H1 (cell line): ENCODE measurements around the gene NUDT9.

Experiments used
- BACH1 ChIP-seq: IDR thresholded peaks from 2 replicates; pipeline ENCODE4 v1.6.1; 2012; ENCODE audit warnings: low read length, improper control_type of control experiment
- CTCF ChIP-seq, 3 experiments: IDR thresholded peaks; 1 replicate in 2 of 3; 2 replicates in 1 of 3; pipeline versions ENCODE4 v1.5.1 to v1.6.1; 2011; ENCODE audit warnings: low read length in 3 of 3, mild to moderate bottlenecking in 3 of 3, inconsistent platforms in 2 of 3, low read depth in 1 of 3, moderate library complexity in 1 of 3; ENCODE audit not compliant: insufficient read depth in 1 of 3; ENCODE audit errors: control extremely low read depth in 1 of 3
- E2F6 ChIP-seq: IDR thresholded peaks from 2 replicates; pipeline ENCODE4 v1.6.1; 2012; ENCODE audit warnings: inconsistent platforms
- EP300 ChIP-seq, 2 experiments: IDR thresholded peaks; 1 replicate in 1 of 2; 2 replicates in 1 of 2; pipeline ENCODE4 v1.6.1; 2011 to 2012; ENCODE audit warnings: low read depth in 2 of 2, low read length in 2 of 2, mild to moderate bottlenecking in 2 of 2, borderline replicate concordance in 1 of 2, inconsistent platforms in 1 of 2, moderate library complexity in 1 of 2
- EZH2 ChIP-seq: fragments of 200-600 bp; sonication (generic); IDR thresholded peaks from 2 replicates; pipeline ENCODE4 v1.7.1; 2012; ENCODE audit warnings: low read depth, mild to moderate bottlenecking, moderate library complexity, low read length, inconsistent platforms; ENCODE audit not compliant: severe bottlenecking
- MAX ChIP-seq: IDR thresholded peaks from 2 replicates; pipeline ENCODE4 v1.6.1; 2012; ENCODE audit warnings: inconsistent platforms
- NRF1 ChIP-seq: IDR thresholded peaks from 2 replicates; pipeline ENCODE4 v1.6.1; 2011; ENCODE audit warnings: mild to moderate bottlenecking, low read depth, low read length, improper control_type of control experiment
- POLR2A ChIP-seq, 2 experiments: IDR thresholded peaks; 1 replicate in 1 of 2; 2 replicates in 1 of 2; pipeline ENCODE4 v1.6.1; 2011; ENCODE audit warnings: low read depth in 2 of 2, low read length in 2 of 2, mild to moderate bottlenecking in 2 of 2; ENCODE audit errors: control extremely low read depth in 1 of 2
- POLR2AphosphoS5 ChIP-seq: IDR thresholded peaks from 2 replicates; pipeline ENCODE4 v1.6.1; 2011; ENCODE audit warnings: low read depth, low read length
- RFX5 ChIP-seq: IDR thresholded peaks from 2 replicates; pipeline ENCODE4 v1.6.1; 2011; ENCODE audit warnings: low read depth, low read length, improper control_type of control experiment, borderline replicate concordance
- SP2 ChIP-seq: IDR thresholded peaks from 2 replicates; pipeline ENCODE4 v1.6.1; 2012; ENCODE audit warnings: mild to moderate bottlenecking, low read length, inconsistent platforms
- SRF ChIP-seq: IDR thresholded peaks from 2 replicates; pipeline ENCODE4 v1.6.1; 2011; ENCODE audit warnings: mild to moderate bottlenecking, low read depth, low read length, moderate library complexity

GRCh38 chr4:87430038-87430437 is 7.7 kb downstream of the NUDT9 start:
- no peak for TF ChIP-seq CTCF (IDR thresholded peaks at IDR 0.05; ENCODE audit: control extremely low read depth in 1 of 3, insufficient read depth in 1 of 3, low read depth in 1 of 3, low read length in 3 of 3)
- TF ChIP-seq POLR2A (IDR thresholded peaks at IDR 0.05; ENCODE audit: control extremely low read depth in 1 of 2, low read depth in 2 of 2, low read length in 2 of 2), result no peak
- TF ChIP-seq SRF, result no peak
- no peak for TF ChIP-seq RFX5
- no peak for TF ChIP-seq POLR2AphosphoS5
- TF ChIP-seq EZH2, result no peak
- TF ChIP-seq EP300 (IDR thresholded peaks at IDR 0.05; ENCODE audit: borderline replicate concordance in 1 of 2, low read depth in 2 of 2, low read length in 2 of 2), result no peak
- no peak for TF ChIP-seq E2F6
- TF ChIP-seq NRF1, result no peak
- no peak for TF ChIP-seq SP2
- TF ChIP-seq MAX, result no peak
- no peak for TF ChIP-seq BACH1
